Liver (tissue), 3 donors: ENCODE measurements around the gene ZXDC.

Experiments
- EGR1 ChIP-seq, 2 donors: IDR thresholded peaks; 2 replicates each; pipeline ENCODE4 v1.6.1; 2016 to 2018; ENCODE audit warnings: antibody characterized with exemption in 2 of 2, low read depth in 2 of 2
- FOXA1 ChIP-seq: IDR thresholded peaks from 2 replicates; pipeline ENCODE4 v1.6.1; 2016; ENCODE audit warnings: antibody characterized with exemption
- JUND ChIP-seq, 2 donors: IDR thresholded peaks; 2 replicates each; pipeline ENCODE4 v1.6.1; 2016; ENCODE audit warnings: antibody characterized with exemption in 2 of 2
- RAD21 ChIP-seq, 2 donors: IDR thresholded peaks; 2 replicates each; pipeline ENCODE4 v1.6.1; 2016; ENCODE audit warnings: antibody characterized with exemption in 2 of 2, mild to moderate bottlenecking in 2 of 2
- SP1 ChIP-seq: IDR thresholded peaks from 2 replicates; pipeline ENCODE4 v1.6.1; 2018; ENCODE audit warnings: antibody characterized with exemption, mild to moderate bottlenecking
- TAF1 ChIP-seq: conservative IDR thresholded peaks from 2 replicates; pipeline ENCODE4 v1.6.1; 2016; ENCODE audit warnings: antibody characterized with exemption, mild to moderate bottlenecking
- YY1 ChIP-seq: IDR thresholded peaks from 2 replicates; pipeline ENCODE4 v1.6.1; 2016; ENCODE audit warnings: antibody characterized with exemption, mild to moderate bottlenecking
- TF ChIP-seq, protein P1 (sequence below): fragments of 150-350 bp; IDR thresholded peaks from 2 replicates; pipeline ENCODE4 v1.5.1; 2017; ENCODE audit warnings: improper control_type of control experiment, low read depth, low read length; ENCODE audit not compliant: missing input control
- TF ChIP-seq, protein P2 (sequence below): IDR thresholded peaks from 2 replicates; pipeline ENCODE4 v1.6.1; 2016; ENCODE audit warnings: antibody characterized with exemption
- TF ChIP-seq, protein P3 (sequence below): IDR thresholded peaks from 2 replicates; pipeline ENCODE4 v1.6.1; 2016; ENCODE audit warnings: antibody characterized with exemption
- TF ChIP-seq, protein P4 (sequence below): IDR thresholded peaks from 2 replicates; pipeline ENCODE4 v1.6.1; 2016; ENCODE audit warnings: antibody characterized with exemption, mild to moderate bottlenecking
- TF ChIP-seq, protein P5 (sequence below): IDR thresholded peaks from 2 replicates; pipeline ENCODE4 v1.6.1; 2016; ENCODE audit warnings: antibody characterized with exemption
- donor health status: healthy.
- donor health status: healthy.

DNA sequence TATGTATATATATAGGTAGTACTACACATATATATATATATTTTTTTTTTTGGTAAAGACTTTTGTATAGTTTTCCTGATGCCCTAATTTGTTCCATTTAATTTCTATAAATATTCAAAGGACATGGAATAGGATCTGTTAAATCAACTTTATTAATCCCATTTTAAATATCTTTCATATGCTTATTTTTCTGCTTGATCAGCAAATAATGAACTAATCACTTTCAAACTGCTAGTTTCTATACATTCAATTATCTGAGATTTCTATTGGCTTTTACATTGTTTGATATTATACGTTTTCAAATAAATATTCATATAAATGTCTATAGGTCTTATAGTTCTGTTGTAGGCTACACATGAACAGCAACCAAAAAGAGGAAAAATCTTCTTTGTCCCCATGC lies 21.7 kb downstream of the ZXDC start:
- TF ChIP-seq, protein P1, sequence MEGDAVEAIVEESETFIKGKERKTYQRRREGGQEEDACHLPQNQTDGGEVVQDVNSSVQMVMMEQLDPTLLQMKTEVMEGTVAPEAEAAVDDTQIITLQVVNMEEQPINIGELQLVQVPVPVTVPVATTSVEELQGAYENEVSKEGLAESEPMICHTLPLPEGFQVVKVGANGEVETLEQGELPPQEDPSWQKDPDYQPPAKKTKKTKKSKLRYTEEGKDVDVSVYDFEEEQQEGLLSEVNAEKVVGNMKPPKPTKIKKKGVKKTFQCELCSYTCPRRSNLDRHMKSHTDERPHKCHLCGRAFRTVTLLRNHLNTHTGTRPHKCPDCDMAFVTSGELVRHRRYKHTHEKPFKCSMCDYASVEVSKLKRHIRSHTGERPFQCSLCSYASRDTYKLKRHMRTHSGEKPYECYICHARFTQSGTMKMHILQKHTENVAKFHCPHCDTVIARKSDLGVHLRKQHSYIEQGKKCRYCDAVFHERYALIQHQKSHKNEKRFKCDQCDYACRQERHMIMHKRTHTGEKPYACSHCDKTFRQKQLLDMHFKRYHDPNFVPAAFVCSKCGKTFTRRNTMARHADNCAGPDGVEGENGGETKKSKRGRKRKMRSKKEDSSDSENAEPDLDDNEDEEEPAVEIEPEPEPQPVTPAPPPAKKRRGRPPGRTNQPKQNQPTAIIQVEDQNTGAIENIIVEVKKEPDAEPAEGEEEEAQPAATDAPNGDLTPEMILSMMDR: no peak
- no peak for TF ChIP-seq RAD21 (IDR thresholded peaks at IDR 0.05)
- TF ChIP-seq YY1: no peak
- TF ChIP-seq, protein P2, sequence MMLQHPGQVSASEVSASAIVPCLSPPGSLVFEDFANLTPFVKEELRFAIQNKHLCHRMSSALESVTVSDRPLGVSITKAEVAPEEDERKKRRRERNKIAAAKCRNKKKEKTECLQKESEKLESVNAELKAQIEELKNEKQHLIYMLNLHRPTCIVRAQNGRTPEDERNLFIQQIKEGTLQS: no peak
- TF ChIP-seq, protein P3, sequence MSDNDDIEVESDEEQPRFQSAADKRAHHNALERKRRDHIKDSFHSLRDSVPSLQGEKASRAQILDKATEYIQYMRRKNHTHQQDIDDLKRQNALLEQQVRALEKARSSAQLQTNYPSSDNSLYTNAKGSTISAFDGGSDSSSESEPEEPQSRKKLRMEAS: no peak
- TF ChIP-seq FOXA1: no peak
- TF ChIP-seq TAF1: no peak
- TF ChIP-seq SP1: no peak
- no peak for TF ChIP-seq EGR1 (IDR thresholded peaks at IDR 0.05; ENCODE audit: low read depth in 2 of 2)
- no peak for TF ChIP-seq JUND (IDR thresholded peaks at IDR 0.05)
- TF ChIP-seq, protein P4, sequence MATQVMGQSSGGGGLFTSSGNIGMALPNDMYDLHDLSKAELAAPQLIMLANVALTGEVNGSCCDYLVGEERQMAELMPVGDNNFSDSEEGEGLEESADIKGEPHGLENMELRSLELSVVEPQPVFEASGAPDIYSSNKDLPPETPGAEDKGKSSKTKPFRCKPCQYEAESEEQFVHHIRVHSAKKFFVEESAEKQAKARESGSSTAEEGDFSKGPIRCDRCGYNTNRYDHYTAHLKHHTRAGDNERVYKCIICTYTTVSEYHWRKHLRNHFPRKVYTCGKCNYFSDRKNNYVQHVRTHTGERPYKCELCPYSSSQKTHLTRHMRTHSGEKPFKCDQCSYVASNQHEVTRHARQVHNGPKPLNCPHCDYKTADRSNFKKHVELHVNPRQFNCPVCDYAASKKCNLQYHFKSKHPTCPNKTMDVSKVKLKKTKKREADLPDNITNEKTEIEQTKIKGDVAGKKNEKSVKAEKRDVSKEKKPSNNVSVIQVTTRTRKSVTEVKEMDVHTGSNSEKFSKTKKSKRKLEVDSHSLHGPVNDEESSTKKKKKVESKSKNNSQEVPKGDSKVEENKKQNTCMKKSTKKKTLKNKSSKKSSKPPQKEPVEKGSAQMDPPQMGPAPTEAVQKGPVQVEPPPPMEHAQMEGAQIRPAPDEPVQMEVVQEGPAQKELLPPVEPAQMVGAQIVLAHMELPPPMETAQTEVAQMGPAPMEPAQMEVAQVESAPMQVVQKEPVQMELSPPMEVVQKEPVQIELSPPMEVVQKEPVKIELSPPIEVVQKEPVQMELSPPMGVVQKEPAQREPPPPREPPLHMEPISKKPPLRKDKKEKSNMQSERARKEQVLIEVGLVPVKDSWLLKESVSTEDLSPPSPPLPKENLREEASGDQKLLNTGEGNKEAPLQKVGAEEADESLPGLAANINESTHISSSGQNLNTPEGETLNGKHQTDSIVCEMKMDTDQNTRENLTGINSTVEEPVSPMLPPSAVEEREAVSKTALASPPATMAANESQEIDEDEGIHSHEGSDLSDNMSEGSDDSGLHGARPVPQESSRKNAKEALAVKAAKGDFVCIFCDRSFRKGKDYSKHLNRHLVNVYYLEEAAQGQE: no peak
- TF ChIP-seq, protein P5, sequence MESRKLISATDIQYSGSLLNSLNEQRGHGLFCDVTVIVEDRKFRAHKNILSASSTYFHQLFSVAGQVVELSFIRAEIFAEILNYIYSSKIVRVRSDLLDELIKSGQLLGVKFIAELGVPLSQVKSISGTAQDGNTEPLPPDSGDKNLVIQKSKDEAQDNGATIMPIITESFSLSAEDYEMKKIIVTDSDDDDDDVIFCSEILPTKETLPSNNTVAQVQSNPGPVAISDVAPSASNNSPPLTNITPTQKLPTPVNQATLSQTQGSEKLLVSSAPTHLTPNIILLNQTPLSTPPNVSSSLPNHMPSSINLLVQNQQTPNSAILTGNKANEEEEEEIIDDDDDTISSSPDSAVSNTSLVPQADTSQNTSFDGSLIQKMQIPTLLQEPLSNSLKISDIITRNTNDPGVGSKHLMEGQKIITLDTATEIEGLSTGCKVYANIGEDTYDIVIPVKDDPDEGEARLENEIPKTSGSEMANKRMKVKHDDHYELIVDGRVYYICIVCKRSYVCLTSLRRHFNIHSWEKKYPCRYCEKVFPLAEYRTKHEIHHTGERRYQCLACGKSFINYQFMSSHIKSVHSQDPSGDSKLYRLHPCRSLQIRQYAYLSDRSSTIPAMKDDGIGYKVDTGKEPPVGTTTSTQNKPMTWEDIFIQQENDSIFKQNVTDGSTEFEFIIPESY: no peak
